Effector CD8-positive, alpha-beta T cell (primary cell): ENCODE measurements around the gene KIF3A.
"Not testable (repeated sequence)": the region's sequence is repeated elsewhere in the genome, so short reads cannot be mapped to it uniquely, and the experiment has no call there.

Experiments
- DNase-seq: peaks from one replicate; lab custom pipeline; 2025; lab: John Stamatoyannopoulos, UW

KIF3A gene

GRCh38 chr5:132718544-132719312, 18.6 kb downstream of the KIF3A start:
- no peak for DNase-seq

DNA sequence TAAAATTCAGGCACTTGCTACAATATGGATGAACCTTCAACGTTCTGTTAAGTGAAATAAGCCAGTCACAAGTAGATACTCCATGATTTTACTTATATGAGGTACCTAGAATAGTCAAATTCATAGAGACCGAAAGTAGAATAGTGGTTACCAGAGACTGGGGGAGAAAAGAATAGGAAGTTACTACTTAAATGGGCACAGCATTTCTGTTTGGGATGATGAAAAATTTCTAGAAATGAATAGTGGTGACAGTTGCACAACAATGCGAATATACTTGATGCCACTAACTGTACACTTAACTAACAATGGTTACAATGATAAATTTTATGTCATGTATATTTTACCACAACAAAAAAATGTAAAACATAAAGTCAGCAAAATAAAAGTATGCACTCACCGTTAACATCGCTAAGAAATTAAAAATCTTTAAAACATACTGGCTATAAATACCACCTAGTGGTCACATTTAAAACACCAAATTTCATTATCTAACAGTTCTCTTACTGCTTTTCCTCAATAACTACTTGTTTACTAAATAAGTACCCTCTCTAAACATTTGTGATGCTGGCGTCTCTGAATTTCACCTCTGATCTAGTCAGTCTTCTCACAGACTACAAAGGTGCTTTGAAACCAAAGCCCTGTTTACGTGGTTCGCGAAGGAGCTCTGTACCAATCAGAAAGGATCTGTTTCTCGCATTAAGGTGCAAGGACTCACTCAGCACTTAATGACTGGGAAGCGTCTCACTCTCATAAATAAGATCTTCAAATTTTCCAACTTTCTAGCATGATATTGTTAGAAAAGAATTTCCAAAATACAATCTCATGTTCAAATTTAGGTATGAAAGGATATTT, 22.7 kb downstream of the KIF3A start:
- no peak for DNase-seq

- no peak for DNase-seq
Observed at GRCh38 chr5:132708645-132709044, 28.7 kb downstream of the KIF3A start.

- no peak for DNase-seq
Observed at GRCh38 chr5:132704875-132705274, 32.5 kb downstream of the KIF3A start.

- DNase-seq = no peak
Observed at GRCh38 chr5:132695956-132696355, 41.4 kb downstream of the KIF3A start.

DNA sequence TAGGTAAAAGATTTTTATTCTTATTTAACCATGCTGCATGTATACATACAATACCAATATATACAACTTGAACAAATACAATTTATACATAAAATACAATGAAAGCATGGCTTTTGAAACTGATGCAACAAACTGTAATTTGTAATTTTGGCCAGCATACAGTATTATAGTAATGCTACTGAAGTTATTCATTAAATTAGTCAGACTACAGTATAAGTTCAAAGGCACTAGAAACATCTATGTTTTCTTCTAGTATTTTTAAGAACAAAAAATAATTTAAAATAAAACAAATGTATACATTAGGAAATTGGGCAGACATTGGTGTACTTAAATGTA, 44.7 kb downstream of the KIF3A start:
- no peak for DNase-seq

DNA sequence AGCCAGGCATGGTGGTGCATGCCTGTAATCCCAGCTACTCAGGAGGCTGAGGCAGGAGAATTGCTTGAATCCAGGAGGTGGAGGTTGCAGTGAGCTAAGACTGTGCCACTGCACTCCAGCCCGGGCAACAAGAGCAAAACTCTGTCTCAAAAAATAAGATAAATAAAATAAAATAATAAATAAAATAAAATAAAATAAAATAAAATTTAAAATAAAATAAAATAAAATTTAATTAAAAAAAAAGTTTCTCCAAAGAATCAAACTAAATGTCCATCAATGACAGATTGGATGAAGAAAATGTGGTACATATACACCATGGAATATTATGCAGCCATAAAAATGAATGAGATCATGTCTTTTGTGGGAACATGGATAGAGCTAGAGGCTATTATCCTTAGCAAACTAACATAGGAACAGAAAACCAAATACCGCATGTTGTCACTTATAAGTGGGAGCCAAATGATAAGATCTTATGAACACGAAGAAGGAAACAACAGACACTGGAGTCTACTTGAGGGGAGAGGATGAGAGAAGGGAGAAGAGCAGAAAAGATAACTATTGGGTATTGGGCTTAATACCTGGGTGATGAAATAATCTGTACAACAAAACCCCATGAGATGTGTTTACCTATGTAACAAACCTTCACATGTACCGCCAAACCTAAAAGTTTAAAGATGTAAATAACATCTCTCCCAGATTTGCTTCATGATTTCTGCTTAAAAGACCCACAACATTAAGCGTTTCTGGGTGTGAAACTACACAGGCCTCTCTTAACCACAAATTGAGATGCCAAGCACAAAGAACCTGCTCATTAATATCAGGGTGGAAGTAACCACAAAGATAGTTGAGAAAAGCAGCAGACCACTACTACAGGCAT, 45.4 kb downstream of the KIF3A start:
- not testable (repeated sequence) for DNase-seq

GRCh38 chr5:132690156-132690555, 47.2 kb downstream of the KIF3A start:
- no peak for DNase-seq

DNA sequence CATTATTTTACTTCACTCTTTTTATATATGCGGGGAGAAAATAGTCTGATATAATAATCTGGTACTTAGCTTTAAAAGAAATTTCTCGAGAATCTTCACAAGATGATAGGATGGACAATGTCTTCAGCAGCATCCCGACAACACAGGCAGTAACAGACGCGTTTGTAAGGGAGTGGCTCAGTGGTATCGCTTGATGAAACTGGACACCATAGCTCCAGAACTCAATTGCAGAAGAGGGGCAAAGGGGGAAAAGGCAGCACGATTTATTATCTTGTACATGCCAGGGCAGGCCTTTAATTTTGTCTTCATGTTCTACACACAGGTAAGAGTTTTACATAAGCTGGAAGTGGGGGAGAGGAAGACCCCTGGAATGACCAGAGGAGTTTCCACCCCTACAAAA, 47.8 kb downstream of the KIF3A start:
- no peak for DNase-seq

- DNase-seq = no peak
Observed at GRCh38 chr5:132688536-132689339, 48.6 kb downstream of the KIF3A start.

GRCh38 chr5:132687995-132688394, 49.4 kb downstream of the KIF3A start:
- DNase-seq = no peak

GRCh38 chr5:132686193-132686592, 51.2 kb downstream of the KIF3A start:
- DNase-seq = no peak

DNA sequence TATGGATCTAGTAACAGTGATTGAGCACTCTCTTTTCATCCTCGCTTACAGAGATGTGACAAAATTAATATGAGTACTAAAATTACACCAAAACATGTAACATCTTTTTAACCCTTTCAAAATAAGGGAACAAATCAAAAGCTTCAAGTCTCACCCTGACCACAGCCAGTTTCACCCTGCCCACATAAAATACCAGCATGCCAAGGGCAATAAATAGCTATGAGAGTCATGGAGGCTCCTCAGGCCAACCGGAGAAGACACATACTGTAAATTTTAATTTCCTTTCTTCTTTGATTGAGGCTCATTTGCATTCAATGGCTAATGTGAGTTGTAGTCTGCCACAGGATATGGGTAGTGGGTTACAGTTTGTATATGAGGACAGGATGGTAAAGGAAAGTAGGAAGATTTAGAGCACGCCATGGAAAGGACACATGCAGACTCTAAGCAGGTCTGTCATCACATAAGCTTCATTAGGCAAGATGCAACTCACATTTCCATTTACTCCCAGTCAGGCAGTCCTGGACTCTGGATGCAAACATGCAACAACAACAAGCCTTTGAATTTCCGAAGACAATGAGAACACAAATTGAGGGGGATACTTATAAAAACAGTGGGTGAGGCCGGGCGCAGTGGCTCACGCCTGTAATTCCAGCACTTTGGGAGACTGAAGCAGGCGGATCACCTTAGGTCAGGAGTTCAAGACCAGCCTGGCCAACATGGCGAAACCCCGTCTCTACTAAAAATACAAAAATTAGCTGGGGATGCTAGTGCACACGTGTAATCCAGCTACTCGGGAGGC, 52.2 kb downstream of the KIF3A start:
- no peak for DNase-seq

GRCh38 chr5:132684491-132684890, 52.9 kb downstream of the KIF3A start:
- DNase-seq = no peak

DNA sequence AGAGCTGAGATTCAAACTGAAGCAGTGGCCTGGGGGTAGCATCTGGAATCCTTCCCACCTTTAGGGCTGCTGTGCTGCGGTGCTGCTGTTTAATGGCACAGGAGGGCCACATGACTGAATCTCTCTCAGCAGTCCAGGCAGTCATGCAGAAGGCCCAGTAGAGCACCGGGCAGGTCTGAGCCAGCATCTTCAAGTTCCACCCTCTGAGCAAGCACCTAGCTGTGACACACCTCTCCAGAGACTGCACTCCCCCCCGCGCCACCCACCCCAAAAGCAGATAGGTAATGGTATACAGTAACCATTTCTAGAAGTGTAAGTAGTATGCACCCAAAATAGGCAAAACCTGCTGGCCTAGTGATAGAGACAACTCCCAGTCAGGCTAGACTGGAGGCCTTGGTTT, 55.4 kb downstream of the KIF3A start:
- DNase-seq = no peak

DNA sequence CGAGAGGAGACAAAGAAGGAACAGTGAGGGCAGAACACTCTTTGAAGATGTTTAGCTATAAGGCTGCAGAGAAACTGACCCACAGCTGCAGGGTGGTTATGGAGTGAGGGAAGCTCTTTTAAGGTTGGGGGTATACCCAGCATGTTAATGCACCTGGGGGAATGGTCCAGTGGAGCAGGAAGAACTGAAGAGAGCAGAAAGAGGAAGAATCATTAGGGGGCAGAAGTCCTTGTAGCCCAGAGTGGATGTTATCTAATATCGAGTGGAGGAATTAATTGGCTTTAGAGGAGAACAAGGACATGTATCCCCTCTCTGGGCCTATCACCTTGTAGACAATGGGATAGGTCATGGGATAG, 55.9 kb downstream of the KIF3A start:
- DNase-seq = no peak

GRCh38 chr5:132680780-132681475, 56.4 kb downstream of the KIF3A start:
- DNase-seq = no peak

GRCh38 chr5:132679717-132680380, 57.5 kb downstream of the KIF3A start:
- no peak for DNase-seq

DNA sequence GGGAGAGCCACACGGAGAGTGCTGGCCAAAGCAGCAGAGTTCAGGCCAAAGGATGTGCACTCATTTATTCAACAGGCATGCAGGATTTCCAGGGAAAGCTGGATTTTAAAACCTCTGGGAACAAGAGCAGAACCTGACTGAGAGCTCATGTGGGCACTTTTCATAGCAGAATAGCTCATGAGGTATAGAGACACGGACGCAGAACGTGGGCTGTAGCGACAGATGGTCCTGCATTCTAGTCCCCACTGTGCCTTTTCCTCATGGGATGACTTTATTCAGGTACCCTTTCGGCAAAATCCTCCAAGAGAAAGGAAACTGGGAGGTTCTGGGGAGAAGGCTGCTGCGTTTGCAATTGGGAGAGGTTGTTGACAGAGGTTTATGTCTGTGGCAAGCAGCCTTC, 58.2 kb downstream of the KIF3A start:
- no peak for DNase-seq

DNA sequence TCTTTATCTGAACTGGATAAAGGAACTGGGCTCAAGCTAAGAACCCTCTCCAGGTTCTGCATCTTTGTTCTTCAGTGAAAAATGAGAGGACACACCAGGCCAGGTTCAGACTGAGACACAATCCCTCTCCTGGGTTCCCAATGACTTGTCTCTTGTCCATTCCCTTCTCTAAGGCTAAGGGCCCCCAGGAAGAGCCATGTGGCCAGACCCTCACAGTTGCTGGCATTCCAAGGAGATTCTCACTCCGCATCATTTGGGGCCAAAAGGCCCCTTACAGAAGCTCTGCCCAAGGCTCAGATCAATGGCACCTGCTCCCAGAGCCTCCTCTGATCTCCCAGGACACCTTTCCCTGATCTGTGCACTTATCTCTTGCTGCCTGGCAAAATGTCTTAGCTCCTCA, 58.6 kb downstream of the KIF3A start:
- no peak for DNase-seq
